GM12878 (cell line): ENCODE results near the gene FERMT3. TPM values are rescaled to one million over a fixed set of nuclear protein-coding genes. Genes with fewer than 3 reads are reported as not detected.
A peak's percentile ranks its signal among the peaks of the same experiment; 100 is the strongest.

Experiments used
- ATF7 ChIP-seq: fragments of 450-650 bp; IDR thresholded peaks from 2 replicates; pipeline ENCODE4 v1.6.1; 2016; ENCODE audit warnings: low read depth, mild to moderate bottlenecking
- EZH2 ChIP-seq: IDR thresholded peaks from 2 replicates; pipeline ENCODE4 v1.6.1; 2012; ENCODE audit warnings: low read depth, mild to moderate bottlenecking, control low read depth, inconsistent platforms, low read length, borderline replicate concordance; ENCODE audit not compliant: control insufficient read depth
- NFIC ChIP-seq: IDR thresholded peaks from 2 replicates; pipeline ENCODE4 v1.6.1; 2012; ENCODE audit warnings: low read depth, mild to moderate bottlenecking, inconsistent platforms, low read length, moderate library complexity
- NRF1 ChIP-seq: conservative IDR thresholded peaks from 2 replicates; pipeline ENCODE4 v1.6.1; 2011; ENCODE audit warnings: mild to moderate bottlenecking, low read depth, low read length, improper control_type of control experiment
- RAD51 ChIP-seq: fragments of 450-650 bp; IDR thresholded peaks from 2 replicates; pipeline ENCODE4 v1.6.1; 2016; ENCODE audit warnings: moderate library complexity, mild to moderate bottlenecking, inconsistent platforms
- SRF ChIP-seq, 2 experiments: IDR thresholded peaks; 2 replicates each; pipeline ENCODE4 v1.6.1; 2011; ENCODE audit warnings: low read depth in 2 of 2, low read length in 2 of 2, mild to moderate bottlenecking in 1 of 2, moderate library complexity in 1 of 2
- TBL1XR1 ChIP-seq: IDR thresholded peaks from 2 replicates; pipeline ENCODE4 v1.6.1; 2012; ENCODE audit warnings: low read depth, low read length, improper control_type of control experiment
- ZNF207 ChIP-seq: fragments of 450-650 bp; IDR thresholded peaks from 2 replicates; pipeline ENCODE4 v1.6.1; 2014; ENCODE audit warnings: antibody characterized with exemption, mild to moderate bottlenecking, borderline replicate concordance
- polyA plus RNA-seq, 11 experiments: library from polyadenylated mRNA; depleted of rRNA in 4 of 11; unstranded in 6 of 11; stranded (reverse) in 5 of 11; fragments of >200 nt; fragmentation: Nextera tagmentation in 4 of 11; fragmentation: Illumina TruSeq in 1 of 11; extraction: Ambion mirVana in 4 of 11; extraction: Trizol in 1 of 11; gene quantifications; 1 replicate in 1 of 11; 2 replicates in 10 of 11; pipeline versions ENCODE4 v1.2.1 to v1.2.3, GENCODE V29; 2011 to 2016; ENCODE audit warnings: inconsistent platforms in 2 of 11, missing spikeins in 2 of 11, low read depth in 1 of 11
- total RNA-seq, 4 experiments: library from RNA; depleted of rRNA in 3 of 4; stranded (reverse); fragments of >200 nt in 3 of 4; fragmentation: Illumina TruSeq in 1 of 4; extraction: Trizol in 1 of 4; gene quantifications; 2 replicates each; pipeline versions ENCODE4 v1.2.1 to v1.2.3, GENCODE V29; 2013 to 2021
- TF ChIP-seq, protein P1 (sequence below): IDR thresholded peaks from 2 replicates; pipeline ENCODE4 v1.6.1; 2012; ENCODE audit warnings: low read length, inconsistent platforms
- TF ChIP-seq, protein P2 (sequence below): fragments of 450-650 bp; IDR thresholded peaks from 2 replicates; pipeline ENCODE4 v1.6.1; 2017; ENCODE audit warnings: mild to moderate bottlenecking, moderate library complexity
- TF ChIP-seq, protein P3 (sequence below), 3 experiments: IDR thresholded peaks in 2 of 3; conservative IDR thresholded peaks in 1 of 3; 2 replicates each; pipeline ENCODE4 v1.5.1; 2011; ENCODE audit warnings: low read depth in 3 of 3, low read length in 3 of 3, mild to moderate bottlenecking in 3 of 3, control low read depth in 2 of 3, moderate library complexity in 2 of 3, inconsistent platforms in 1 of 3, mixed read lengths in 1 of 3; ENCODE audit not compliant: control insufficient read depth in 2 of 3, insufficient read depth in 1 of 3; ENCODE audit errors: extremely low read depth in 1 of 3
- TF ChIP-seq, protein P4 (sequence below): fragments of 450-650 bp; IDR thresholded peaks from 2 replicates; pipeline ENCODE4 v1.6.1; 2017; ENCODE audit warnings: mild to moderate bottlenecking, low read depth, inconsistent platforms; ENCODE audit not compliant: poor library complexity, severe bottlenecking
- TF ChIP-seq, protein P5 (sequence below): fragments of 450-650 bp; IDR thresholded peaks from 2 replicates; pipeline ENCODE4 v1.6.1; 2017; ENCODE audit warnings: low read depth, mild to moderate bottlenecking, moderate library complexity
- TF ChIP-seq, protein P6 (sequence below): fragments of 450-650 bp; IDR thresholded peaks from 2 replicates; pipeline ENCODE4 v1.6.1; 2016; ENCODE audit warnings: mild to moderate bottlenecking

Gene FERMT3
- total and polyA plus RNA-seq, 10 of the 15 experiments (the other 5 are each of a cell fraction or from before 2014, with no cell fraction given) = 2.0 to 211 (median 114) TPM

DNA sequence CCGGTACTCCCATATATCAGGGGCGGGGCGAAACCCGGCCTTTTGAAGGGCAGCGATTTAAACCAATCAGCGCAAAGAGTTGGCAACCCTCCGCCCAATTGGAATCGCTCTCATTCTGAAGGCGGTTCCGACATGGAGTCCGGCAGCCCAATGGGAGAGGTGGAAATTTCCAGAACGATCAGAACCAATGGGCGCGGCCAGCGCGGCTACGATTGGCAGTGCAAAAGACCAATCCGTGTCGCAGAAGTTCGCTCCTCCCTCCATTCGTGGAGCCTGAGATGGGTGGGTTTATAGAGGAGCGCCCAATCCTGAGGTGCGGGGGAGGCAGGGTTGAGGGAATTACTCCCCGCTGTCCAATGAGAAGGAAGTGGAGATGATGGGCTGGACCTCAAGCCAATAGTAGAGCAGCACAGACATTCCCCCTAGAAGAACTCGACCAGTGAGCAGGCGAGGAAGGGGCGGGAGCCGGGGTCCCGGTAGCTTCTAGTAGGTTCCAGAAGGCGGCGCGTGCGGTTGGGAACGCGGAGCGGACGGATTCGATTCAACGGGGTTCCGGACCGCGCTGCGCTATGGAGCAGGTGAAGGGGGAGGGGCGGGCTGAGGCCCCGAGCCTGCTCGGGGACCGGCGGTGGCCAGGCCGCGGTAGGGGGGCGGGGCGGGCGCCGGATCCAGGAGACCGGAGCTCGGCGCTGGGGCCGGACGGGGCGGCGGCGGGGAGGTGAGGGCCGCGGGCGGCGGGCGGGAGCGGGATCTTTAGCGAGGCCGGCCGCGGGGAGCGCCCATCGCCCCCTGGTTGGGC is 20.6 kb upstream of the FERMT3 start, which contains the start of gene STIP1 (continued):
- TF ChIP-seq, protein P1, sequence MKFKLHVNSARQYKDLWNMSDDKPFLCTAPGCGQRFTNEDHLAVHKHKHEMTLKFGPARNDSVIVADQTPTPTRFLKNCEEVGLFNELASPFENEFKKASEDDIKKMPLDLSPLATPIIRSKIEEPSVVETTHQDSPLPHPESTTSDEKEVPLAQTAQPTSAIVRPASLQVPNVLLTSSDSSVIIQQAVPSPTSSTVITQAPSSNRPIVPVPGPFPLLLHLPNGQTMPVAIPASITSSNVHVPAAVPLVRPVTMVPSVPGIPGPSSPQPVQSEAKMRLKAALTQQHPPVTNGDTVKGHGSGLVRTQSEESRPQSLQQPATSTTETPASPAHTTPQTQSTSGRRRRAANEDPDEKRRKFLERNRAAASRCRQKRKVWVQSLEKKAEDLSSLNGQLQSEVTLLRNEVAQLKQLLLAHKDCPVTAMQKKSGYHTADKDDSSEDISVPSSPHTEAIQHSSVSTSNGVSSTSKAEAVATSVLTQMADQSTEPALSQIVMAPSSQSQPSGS = no peak
- TF ChIP-seq TBL1XR1 (no peak), ATF7 (peak; percentile 72), ZNF207 (no peak; the same call in 1 of the 2 replicates), NRF1 (no peak), RAD51 (no peak), NFIC (no peak), EZH2 (no peak), SRF (IDR thresholded peaks at IDR 0.05; ENCODE audit: low read depth in 2 of 2, low read length in 2 of 2) (no peak)
- TF ChIP-seq, protein P2, sequence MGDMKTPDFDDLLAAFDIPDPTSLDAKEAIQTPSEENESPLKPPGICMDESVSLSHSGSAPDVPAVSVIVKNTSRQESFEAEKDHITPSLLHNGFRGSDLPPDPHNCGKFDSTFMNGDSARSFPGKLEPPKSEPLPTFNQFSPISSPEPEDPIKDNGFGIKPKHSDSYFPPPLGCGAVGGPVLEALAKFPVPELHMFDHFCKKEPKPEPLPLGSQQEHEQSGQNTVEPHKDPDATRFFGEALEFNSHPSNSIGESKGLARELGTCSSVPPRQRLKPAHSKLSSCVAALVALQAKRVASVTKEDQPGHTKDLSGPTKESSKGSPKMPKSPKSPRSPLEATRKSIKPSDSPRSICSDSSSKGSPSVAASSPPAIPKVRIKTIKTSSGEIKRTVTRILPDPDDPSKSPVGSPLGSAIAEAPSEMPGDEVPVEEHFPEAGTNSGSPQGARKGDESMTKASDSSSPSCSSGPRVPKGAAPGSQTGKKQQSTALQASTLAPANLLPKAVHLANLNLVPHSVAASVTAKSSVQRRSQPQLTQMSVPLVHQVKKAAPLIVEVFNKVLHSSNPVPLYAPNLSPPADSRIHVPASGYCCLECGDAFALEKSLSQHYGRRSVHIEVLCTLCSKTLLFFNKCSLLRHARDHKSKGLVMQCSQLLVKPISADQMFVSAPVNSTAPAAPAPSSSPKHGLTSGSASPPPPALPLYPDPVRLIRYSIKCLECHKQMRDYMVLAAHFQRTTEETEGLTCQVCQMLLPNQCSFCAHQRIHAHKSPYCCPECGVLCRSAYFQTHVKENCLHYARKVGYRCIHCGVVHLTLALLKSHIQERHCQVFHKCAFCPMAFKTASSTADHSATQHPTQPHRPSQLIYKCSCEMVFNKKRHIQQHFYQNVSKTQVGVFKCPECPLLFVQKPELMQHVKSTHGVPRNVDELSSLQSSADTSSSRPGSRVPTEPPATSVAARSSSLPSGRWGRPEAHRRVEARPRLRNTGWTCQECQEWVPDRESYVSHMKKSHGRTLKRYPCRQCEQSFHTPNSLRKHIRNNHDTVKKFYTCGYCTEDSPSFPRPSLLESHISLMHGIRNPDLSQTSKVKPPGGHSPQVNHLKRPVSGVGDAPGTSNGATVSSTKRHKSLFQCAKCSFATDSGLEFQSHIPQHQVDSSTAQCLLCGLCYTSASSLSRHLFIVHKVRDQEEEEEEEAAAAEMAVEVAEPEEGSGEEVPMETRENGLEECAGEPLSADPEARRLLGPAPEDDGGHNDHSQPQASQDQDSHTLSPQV = no peak
- TF ChIP-seq, protein P3, sequence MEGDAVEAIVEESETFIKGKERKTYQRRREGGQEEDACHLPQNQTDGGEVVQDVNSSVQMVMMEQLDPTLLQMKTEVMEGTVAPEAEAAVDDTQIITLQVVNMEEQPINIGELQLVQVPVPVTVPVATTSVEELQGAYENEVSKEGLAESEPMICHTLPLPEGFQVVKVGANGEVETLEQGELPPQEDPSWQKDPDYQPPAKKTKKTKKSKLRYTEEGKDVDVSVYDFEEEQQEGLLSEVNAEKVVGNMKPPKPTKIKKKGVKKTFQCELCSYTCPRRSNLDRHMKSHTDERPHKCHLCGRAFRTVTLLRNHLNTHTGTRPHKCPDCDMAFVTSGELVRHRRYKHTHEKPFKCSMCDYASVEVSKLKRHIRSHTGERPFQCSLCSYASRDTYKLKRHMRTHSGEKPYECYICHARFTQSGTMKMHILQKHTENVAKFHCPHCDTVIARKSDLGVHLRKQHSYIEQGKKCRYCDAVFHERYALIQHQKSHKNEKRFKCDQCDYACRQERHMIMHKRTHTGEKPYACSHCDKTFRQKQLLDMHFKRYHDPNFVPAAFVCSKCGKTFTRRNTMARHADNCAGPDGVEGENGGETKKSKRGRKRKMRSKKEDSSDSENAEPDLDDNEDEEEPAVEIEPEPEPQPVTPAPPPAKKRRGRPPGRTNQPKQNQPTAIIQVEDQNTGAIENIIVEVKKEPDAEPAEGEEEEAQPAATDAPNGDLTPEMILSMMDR (IDR thresholded peaks at IDR 0.05 in 2 of 3, conservative IDR thresholded peaks at IDR 0.05 in 1 of 3; ENCODE audit: control insufficient read depth in 2 of 3, extremely low read depth in 1 of 3, insufficient read depth in 1 of 3, low read depth in 3 of 3, low read length in 3 of 3) = peak; percentile 37 to 46 (median 40)
- TF ChIP-seq, protein P4, sequence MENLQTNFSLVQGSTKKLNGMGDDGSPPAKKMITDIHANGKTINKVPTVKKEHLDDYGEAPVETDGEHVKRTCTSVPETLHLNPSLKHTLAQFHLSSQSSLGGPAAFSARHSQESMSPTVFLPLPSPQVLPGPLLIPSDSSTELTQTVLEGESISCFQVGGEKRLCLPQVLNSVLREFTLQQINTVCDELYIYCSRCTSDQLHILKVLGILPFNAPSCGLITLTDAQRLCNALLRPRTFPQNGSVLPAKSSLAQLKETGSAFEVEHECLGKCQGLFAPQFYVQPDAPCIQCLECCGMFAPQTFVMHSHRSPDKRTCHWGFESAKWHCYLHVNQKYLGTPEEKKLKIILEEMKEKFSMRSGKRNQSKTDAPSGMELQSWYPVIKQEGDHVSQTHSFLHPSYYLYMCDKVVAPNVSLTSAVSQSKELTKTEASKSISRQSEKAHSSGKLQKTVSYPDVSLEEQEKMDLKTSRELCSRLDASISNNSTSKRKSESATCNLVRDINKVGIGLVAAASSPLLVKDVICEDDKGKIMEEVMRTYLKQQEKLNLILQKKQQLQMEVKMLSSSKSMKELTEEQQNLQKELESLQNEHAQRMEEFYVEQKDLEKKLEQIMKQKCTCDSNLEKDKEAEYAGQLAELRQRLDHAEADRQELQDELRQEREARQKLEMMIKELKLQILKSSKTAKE = peak; percentile 99
- TF ChIP-seq, protein P5, sequence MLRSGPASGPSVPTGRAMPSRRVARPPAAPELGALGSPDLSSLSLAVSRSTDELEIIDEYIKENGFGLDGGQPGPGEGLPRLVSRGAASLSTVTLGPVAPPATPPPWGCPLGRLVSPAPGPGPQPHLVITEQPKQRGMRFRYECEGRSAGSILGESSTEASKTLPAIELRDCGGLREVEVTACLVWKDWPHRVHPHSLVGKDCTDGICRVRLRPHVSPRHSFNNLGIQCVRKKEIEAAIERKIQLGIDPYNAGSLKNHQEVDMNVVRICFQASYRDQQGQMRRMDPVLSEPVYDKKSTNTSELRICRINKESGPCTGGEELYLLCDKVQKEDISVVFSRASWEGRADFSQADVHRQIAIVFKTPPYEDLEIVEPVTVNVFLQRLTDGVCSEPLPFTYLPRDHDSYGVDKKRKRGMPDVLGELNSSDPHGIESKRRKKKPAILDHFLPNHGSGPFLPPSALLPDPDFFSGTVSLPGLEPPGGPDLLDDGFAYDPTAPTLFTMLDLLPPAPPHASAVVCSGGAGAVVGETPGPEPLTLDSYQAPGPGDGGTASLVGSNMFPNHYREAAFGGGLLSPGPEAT = no peak
- TF ChIP-seq, protein P6, sequence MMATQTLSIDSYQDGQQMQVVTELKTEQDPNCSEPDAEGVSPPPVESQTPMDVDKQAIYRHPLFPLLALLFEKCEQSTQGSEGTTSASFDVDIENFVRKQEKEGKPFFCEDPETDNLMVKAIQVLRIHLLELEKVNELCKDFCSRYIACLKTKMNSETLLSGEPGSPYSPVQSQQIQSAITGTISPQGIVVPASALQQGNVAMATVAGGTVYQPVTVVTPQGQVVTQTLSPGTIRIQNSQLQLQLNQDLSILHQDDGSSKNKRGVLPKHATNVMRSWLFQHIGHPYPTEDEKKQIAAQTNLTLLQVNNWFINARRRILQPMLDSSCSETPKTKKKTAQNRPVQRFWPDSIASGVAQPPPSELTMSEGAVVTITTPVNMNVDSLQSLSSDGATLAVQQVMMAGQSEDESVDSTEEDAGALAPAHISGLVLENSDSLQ = peak; percentile 100
